GM19452 (cell line): ENCODE data around the gene FDPS.

Source experiments
- ATAC-seq: cut with Tn5 transposase; IDR thresholded peaks from one replicate; pipeline ENCODE4 v1.9.1; 2021; ENCODE audit not compliant: unreplicated experiment

Gene FDPS

DNA sequence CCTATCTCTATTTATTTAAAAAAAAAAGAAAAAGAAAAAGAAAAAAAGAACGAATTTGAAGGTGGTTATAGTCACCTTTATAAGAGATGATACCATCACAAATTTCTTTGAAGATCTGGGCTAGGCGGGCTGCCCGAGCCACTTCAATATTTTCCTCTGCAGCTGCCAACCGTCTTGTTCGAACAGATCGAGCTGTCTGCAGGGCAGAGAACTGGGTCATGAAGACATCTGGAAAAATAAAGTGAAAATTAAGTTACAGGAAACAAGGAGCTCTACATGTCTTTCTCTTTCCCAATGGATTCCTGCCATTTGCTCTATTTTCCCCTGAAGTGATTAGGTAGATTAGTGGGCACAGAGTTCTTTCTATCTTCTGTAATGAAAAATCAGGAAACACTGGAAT lies 44.0 kb downstream of the FDPS start:
- no peak for ATAC-seq

DNA sequence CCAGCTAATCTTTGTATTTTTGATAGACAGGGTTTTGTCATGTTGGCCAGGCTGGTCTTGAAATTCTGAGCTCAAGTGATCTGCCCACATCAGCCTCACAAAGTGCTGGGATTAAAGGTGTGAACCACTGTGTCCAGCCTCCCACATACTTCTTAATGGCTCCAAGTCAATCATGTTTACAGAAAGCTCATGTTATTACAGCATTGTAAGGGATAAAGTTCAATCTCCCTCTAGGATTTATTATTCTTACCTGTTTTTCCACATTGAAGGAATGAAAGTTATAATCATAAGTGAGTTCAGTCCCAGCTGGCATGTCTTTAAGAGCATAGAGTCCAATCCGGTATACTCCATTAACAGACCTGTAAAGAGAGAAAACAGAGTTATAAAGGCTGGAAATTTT lies 51.4 kb downstream of the FDPS start:
- no peak for ATAC-seq
